ENCODE results near the gene FAM107B. TPM values are rescaled to one million over a fixed set of nuclear protein-coding genes. Genes with fewer than 3 reads are reported as not detected.

The FAM107B gene
- total and polyA plus RNA-seq, 10 of the 15 experiments (the other 5 are each of a cell fraction or from before 2014, with no cell fraction given): 22.9 to 162 (median 86.6) TPM

DNA sequence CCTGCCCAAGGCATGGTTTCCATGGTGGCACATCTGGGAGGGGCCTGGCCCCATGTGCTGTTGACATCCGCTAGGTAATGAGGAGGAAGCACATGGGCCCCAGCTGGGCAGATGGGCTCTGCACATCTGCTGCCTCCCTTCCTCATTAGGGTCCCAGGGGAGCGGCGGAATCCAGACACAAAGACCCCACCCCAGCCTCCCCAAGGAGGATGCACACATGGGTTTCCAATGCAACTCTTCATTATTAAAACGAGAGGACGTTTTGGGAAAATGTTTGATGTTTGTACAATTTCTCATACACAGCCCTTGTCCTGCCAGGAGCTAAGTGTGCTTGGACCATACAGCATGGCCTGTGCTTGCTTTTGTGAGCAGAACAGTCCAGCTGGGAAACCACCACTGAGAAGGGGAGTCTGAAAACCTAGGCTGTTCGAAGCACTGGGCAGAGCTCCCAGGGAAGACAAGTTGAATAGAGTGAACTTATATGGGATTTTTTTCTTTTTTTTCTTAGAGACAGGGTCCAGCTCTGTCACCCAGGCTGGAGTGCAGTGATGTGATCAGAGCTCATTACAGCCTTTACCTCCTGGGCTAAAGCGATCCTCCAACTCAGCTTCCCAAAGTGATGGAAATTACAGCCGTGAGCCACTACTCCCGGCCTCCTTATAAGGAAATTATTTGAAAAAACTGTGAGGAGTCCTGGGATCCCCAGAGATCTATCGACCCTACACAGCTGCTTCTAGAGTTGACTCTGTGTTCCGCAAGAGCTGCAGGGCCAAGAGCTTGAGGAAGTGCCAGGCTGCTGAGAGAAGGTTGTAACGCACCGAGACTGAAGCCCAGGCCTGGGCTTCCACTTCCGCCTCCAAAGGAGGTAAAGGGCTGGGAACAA is 23.4 kb downstream of the FAM107B start:
- no peak overlapping the region for H3K27ac ChIP-seq (ENCODE audit: control insufficient read depth, insufficient read depth)
- ATAC-seq: peak; percentile 74
- POLR2A ChIA-PET: interaction anchor here (0.6 to 1.6 kb wide), 5 partner anchors 11 to 1101 kb away, joined by 3 to 5 read pairs (median 3); no protein-coding TSS in a partner anchor

More for the DNA sequence above, 23.4 kb downstream of the FAM107B start:
- no TSS peak for BruUV-seq (replicated peaks)
- no peak overlapping the region for H3K4me2 ChIP-seq (ENCODE audit: control insufficient read depth, insufficient read depth)
- ChIA-PET CTCF (interaction anchor here (0.7 to 1.2 kb wide), 4 partner anchors 11 to 72 kb away, joined by 3 to 4 read pairs (median 4); no protein-coding TSS in a partner anchor), RAD21 (ENCODE audit: unreplicated experiment) (interaction anchor here (0.7 to 1.4 kb wide), 5 partner anchors 8 to 194 kb away, joined by 3 to 4 read pairs (median 4); partner anchors contain the start of gene CDNF), SMC1A (ENCODE audit: uncharacterized antibody, unreplicated experiment) (interaction anchor here (0.6 to 1.7 kb wide), 6 partner anchors 9 to 146 kb away, joined by 3 to 5 read pairs (median 4); no protein-coding TSS in a partner anchor)
- H4K20me1 ChIP-seq (ENCODE audit: control insufficient read depth, insufficient read depth): no peaks in the 10 kb centered on the region
- DNase-seq (ENCODE audit: low read depth, low spot score) (no peak), FAIRE-seq (no peak)
- H3K9ac ChIP-seq (ENCODE audit: control insufficient read depth, insufficient read depth, low read length): no peak overlapping the region
- H3K4me3 ChIP-seq: no peak overlapping the region
- peak overlapping the region; percentile 31 for H2AFZ ChIP-seq (ENCODE audit: control insufficient read depth, low read depth, low read length)
- intact Hi-C loops (cut with micrococcal nuclease; ENCODE audit: unreplicated experiment): no loop called here
- peaks cover 17% of the 10 kb centered on the region for H3K4me1 ChIP-seq (ENCODE audit: control insufficient read depth, insufficient read depth, low read length)
- peak; percentile 35; the same call in 1 of the 2 replicates for TF ChIP-seq EED (IDR thresholded peaks at IDR 0.05; ENCODE audit: low read depth)
- TF ChIP-seq SPI1 (IDR thresholded peaks at IDR 0.05; ENCODE audit: borderline replicate concordance, insufficient read depth, low read depth, low read length): peak; percentile 70; the same call in 1 of the 2 replicates
- TF ChIP-seq ETV6 (conservative IDR thresholded peaks at IDR 0.05 in 1 of 2, IDR thresholded peaks at IDR 0.05 in 1 of 2; ENCODE audit: borderline replicate concordance in 1 of 2, low read depth in 1 of 2): peak in 1 of 2 experiments; percentile 21; a peak in 1 of 4 replicates
- no peak for TF ChIP-seq MXI1 (IDR thresholded peaks at IDR 0.05; ENCODE audit: low read depth, low read length)
- no peak for TF ChIP-seq FOS (IDR thresholded peaks at IDR 0.05; ENCODE audit: borderline replicate concordance, extremely low read depth, insufficient read length)
- 0 out of 4 replicates have a peak, but pooled peaks of 1 of the 2 experiments have one; percentile 16 for TF ChIP-seq IKZF2 (IDR thresholded peaks at IDR 0.05)
- TF ChIP-seq, protein P1, sequence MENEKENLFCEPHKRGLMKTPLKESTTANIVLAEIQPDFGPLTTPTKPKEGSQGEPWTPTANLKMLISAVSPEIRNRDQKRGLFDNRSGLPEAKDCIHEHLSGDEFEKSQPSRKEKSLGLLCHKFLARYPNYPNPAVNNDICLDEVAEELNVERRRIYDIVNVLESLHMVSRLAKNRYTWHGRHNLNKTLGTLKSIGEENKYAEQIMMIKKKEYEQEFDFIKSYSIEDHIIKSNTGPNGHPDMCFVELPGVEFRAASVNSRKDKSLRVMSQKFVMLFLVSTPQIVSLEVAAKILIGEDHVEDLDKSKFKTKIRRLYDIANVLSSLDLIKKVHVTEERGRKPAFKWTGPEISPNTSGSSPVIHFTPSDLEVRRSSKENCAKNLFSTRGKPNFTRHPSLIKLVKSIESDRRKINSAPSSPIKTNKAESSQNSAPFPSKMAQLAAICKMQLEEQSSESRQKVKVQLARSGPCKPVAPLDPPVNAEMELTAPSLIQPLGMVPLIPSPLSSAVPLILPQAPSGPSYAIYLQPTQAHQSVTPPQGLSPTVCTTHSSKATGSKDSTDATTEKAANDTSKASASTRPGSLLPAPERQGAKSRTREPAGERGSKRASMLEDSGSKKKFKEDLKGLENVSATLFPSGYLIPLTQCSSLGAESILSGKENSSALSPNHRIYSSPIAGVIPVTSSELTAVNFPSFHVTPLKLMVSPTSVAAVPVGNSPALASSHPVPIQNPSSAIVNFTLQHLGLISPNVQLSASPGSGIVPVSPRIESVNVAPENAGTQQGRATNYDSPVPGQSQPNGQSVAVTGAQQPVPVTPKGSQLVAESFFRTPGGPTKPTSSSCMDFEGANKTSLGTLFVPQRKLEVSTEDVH (IDR thresholded peaks at IDR 0.05; ENCODE audit: low read depth, partially characterized antibody): no peak
- no peaks in the 10 kb centered on the region for H3K36me3 ChIP-seq (ENCODE audit: control insufficient read depth in 2 of 2, insufficient read depth in 2 of 2, low read length in 1 of 2)
- in situ Hi-C loops (cut with MboI): no loop called here
- no peaks in the 10 kb centered on the region; a peak in 1 of 4 replicates for H3K27me3 ChIP-seq (replicated peaks in 1 of 2; ENCODE audit: control insufficient read depth in 2 of 2, insufficient read depth in 2 of 2, low read length in 1 of 2)
- WGBS (ENCODE audit: insufficient coverage, insufficient replicate concordance, low lambda C conversion rate, missing lambda C conversion rate): 18% methylated on average over 14 of the region's 14 CpGs
- no peaks in the 10 kb centered on the region for H3K9me3 ChIP-seq (replicated peaks; ENCODE audit: control insufficient read depth, insufficient read depth, low read length)
- no peaks in the 10 kb centered on the region for H3K79me2 ChIP-seq (ENCODE audit: control insufficient read depth, insufficient read depth, low read length)

Measured in GM12878 (cell line).